HG03342 (cell line): ENCODE data around the gene RALGPS1.
"Not testable (repeated sequence)": the region's sequence is repeated elsewhere in the genome, so short reads cannot be mapped to it uniquely, and the experiment has no call there.

Source experiments
- ATAC-seq: cut with Tn5 transposase; IDR thresholded peaks from one replicate; pipeline ENCODE4 v1.9.1; 2021; ENCODE audit warnings: mild to moderate bottlenecking, moderate library complexity; ENCODE audit not compliant: unreplicated experiment

RALGPS1 gene

DNA sequence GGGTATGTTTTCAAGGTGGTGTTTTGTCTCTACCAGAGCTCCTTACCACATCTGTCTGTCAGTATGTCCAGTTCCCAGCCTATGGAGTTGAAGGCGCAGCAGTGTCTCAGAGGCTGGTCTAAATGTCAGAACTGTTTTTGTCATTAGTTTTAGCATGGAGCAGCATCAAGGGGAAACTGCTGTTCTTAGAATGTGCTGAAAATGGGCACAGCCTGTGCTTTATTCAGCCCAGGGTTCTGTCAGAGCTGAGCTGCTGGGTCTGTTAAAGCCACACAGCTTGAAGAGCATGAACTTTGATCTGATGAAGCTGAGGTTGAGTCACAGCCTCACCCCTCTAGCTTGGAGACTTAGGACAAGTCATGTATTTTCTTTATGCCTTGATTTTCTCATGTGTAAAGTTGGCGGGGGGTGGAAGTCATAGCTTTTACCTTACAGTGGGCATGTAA lies 71.9 kb downstream of the RALGPS1 start:
- ATAC-seq = no peak

DNA sequence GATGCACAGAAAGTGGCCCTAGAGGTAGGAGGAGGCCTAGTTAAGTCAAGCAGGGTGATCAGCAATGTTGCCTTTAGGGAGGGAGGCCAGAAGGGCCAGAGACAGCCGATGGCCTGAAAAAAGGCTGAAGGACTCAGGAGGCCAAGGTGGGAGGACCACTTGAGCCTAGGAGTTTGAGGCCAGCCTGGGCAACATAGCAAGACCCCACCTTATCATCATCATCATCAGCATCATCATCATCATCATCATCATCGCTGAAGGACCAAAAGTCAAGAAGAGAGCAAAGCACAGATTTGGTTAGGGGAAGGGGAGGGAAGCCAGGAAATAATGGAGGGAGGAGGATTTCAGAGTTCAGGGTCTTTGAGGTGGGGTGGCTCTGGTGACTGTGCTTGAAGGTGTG lies 74.3 kb downstream of the RALGPS1 start:
- no peak for ATAC-seq

DNA sequence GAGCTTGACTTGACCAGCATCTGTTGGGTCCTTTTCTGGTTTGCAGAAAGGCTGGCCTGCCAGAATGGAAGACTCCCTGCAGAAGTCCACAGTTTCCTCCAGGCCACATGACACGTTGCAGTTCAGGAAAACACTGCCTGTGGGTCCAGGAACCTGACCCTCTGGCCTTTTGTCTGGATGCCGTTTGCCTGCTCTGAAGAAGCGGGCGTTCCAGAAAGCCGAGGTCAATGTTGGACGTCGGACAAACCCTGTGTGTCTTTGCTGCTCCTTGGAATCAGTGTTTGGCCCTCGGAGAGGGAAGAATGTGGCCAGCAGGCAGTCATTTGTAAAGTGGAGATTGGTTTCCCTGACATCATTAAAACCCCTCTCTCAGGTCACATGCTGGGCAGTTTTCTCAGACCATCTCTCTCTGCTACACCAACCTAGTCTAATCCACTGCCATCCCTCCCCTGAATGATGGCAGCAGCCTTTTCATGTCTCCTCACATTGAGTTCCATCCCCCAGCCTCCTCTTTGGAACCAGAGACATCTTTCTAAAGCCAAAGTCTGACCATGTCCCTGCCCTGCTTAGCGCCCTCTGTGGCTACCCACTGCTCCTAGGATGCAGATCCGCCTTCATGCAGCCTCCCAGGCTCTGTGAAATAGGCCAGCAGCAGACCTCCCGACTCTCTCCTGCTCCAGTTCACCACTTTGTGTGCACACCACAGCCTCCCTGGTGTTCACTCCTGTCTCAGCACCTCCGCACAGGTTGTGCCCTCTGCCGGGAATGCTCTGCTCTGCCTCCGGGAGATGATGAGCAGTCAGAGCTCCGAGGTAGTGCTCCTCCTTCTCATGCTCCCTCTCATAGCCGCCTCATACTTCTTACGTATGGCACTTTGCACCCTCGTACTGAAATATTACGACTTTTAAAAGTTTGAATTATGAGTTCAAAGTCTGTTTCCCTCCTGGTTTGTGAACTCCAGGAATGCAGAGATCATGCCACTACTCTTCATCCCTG lies 75.6 kb downstream of the RALGPS1 start:
- ATAC-seq = no peak

DNA sequence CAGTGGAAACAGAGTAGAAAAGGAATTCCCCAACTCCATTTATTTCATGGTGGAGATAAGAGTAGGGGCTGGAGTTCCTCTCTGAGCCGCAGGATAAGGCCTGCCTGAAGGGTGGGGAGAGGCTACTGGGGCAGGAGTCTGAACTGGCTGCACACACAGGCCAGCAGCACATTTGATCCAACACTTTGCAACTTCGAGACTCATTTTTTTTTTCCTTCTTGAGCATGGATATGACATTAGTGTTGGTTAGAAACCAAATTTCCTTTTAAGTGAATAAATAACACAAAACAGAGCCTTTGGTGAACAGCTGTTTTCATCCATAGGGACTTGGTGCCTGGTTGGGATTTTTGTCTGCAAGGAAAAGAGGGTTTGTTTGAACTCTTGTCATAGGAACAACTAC lies 76.6 kb downstream of the RALGPS1 start:
- no peak for ATAC-seq

DNA sequence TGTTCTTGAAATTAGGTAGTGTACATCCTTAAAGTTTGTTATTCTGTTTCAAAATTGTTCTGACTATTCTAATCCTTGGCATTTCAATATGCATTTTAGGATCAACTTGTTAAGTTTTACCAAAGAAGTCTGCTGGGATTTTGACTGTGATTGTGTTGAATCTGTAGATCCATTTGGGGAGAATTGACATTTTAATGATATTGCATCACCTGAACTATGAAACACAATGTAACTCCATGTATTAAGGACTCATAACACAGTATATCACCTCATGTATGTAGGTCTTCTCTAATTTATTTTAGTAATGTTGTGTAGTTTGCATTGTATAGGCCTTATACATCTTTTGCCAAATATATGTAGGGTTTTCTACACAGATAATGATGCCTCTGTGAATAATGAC lies 77.8 kb downstream of the RALGPS1 start:
- no peak for ATAC-seq

DNA sequence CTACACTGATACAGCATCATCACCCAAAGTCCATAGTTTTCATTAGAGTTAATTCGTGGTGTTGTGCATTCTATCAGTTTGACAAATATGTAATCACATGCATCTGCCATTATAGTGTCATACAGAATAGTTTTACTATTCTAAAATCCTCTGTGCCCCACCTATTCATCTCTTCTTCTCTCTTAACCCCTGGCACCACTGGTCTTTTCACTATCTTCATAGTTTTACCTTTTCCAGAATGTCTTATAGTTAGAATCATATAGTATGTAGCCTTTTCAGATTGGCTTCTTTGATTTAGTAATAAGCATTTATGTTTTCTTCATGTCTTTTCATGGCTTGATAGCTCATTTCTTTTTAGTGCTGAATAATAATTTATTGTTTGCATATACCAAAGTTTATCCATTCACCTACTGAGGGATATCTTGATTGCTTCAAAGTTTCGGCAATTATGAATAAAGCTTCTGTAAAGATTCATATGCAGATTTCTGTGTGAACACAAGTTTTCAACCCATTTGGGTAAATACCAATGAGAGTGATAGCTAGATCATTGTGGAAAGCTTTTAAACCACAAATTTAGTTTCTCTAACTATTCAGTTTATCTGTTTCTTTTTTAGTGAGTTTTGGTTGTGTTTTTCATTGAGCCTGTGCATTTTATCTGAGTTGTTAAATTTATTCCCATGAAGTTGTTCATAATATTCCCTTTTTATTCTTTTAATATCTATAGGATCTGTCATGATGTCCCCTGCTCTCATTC lies 84.9 kb downstream of the RALGPS1 start:
- ATAC-seq = no peak

DNA sequence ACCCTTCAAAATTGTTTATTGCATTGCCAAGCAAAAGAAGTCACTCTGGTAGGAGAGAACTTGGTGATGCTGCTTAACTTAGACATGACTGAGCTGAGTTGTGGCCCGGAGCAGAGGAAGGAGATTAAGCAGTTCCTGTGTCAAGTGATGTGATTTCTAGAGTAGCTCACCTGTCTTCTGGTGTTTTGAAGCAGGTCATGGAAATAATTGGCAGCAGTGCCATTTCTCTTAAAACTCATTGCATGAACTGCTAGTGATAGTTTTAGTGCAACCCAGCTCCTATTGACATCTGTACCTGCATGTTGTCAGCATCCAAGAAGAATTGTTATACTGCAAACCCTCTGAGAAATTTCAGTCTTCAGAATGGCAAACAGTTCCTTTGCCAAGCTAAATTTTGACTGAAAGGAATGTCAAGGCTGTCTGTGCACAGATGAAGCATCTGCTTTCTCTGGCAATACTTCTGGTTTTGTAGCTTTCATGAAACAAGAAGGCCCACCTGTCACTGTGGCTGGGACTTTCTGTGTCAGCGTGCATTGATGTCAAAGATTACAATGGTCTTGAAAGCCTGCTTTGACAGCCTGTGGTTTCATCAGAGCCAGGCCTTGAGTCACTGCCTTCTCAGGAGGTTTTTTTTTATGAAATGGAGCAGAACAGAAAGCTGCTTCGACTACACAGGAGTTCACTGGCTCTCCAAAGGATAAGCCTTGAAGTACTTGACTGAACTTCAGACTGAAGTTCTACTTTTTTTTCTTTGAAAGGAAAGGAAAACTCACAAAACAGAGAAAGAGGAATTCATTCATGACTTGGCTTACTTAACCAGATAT lies 90.6 kb downstream of the RALGPS1 start:
- peak; percentile 89 for ATAC-seq

DNA sequence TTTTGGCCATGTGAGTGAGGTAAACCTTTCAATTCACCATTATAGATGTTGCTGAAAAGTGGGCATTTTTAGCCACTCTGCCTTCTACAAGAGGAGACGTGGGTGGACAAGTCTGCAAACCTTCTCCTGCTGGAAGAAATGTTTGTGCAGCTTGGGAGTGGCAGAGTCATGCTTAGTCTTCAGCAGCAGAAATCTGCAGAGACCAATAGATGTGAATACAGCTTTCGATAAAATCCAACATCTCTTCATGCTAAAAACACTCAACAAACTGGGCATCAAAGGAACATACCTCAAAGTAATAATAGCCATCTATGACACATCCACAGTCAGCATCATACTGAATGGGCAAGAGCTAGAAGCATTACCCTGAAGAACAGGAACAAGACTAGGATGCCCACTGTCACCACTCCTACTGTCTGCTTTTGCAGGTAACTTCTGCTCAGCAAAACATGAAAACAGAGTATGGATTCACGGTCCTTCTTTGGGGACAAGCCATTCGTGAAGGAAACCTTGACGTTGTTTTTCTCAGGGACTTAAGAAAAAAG lies 91.3 kb downstream of the RALGPS1 start:
- peak; percentile 22 for ATAC-seq

DNA sequence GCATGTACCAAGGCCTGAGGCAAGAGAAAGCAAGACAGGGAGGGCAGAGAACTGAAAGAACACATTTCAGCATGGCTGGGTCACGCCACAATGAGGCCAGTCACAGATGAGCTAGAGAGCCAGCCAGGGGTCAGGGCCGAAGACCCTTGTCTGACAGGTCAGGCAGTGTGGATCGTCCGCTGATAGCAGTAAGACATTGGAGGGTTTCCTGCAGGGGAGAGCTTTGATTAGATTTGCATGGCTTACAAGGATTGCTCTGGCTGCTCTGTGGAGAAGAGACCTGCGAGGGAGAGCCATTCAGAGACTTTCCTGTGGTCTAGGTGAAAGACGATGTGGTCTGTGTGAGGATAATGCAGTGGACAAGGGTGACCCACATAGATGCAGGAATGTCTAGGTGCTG lies 93.1 kb downstream of the RALGPS1 start:
- no peak for ATAC-seq

DNA sequence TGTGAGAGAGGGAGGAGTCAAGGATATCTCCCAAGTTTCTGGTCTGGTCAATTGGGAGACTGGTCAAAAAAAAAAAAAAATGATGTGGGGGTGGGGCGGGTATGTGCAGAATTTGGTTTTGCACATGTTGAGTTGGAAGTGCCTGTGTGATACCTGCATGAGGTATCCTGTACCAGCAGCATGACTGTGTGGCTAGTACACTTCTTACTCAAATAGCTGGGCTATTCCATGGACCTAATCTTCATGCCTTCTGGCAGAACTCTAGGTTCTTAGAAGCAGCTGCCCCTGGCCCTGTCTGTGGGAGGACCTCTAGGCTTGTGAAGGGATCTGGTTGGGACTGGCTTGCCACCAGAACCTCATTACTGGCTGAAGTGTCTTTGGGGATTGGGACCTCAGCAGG lies 93.5 kb downstream of the RALGPS1 start:
- no peak for ATAC-seq

DNA sequence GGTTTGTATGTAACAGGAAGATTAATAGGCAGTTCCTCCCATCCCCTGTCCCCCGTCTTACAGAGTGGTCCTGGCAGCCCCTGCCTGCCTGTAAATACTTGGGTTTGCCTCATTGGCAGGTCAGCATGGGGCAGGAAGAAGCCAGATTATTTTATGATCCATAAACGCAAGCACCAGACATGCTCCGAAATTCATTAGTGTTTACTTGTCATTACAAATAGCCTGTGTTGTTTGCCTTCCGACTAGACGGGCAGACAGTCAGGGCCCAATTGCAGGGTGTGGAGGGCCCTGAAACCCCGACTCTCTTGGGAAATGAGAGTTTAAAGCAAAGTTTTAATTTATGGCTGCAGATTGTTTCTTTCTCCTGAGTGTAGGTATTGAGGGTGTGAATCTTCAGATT lies 97.2 kb downstream of the RALGPS1 start:
- ATAC-seq = no peak

DNA sequence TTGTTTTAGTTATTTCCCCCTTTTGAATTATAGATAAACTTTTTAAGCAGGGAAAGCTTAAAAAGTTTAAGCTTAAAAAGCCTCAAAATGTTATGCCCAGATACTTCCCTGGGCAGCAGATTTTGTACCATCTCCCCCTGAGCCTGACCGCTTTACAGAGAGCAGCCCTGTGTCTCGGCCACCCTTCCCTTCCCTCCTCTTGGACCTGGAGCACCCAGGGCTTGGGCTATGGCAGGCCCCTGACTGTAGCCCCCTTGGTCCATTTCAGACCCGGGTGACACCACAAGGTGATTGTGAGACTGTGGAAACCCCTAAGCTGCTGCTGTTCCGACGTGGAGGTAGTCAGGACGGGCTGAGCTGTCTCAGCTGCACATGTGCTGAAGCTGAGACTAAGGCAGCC lies 97.7 kb downstream of the RALGPS1 start:
- ATAC-seq = no peak

DNA sequence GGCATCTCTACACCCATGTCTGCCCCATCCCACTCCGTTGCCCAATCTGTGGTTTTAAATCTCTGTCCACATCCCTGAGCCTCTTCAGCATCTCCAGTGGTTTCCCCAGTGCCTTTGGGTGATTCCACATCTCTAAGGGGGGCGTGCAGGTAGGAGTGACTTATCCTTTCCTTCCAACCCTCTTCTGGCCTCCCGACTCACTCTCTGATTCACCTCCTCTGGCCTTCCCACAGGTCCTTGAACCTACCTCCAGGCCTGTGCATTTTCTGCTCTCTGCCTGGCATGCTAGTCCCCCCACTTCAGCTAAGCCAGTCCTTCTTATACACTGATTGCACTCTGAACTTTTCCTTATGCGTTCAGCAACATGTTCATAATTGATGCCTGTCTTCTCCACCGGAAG lies 99.0 kb downstream of the RALGPS1 start:
- no peak for ATAC-seq

DNA sequence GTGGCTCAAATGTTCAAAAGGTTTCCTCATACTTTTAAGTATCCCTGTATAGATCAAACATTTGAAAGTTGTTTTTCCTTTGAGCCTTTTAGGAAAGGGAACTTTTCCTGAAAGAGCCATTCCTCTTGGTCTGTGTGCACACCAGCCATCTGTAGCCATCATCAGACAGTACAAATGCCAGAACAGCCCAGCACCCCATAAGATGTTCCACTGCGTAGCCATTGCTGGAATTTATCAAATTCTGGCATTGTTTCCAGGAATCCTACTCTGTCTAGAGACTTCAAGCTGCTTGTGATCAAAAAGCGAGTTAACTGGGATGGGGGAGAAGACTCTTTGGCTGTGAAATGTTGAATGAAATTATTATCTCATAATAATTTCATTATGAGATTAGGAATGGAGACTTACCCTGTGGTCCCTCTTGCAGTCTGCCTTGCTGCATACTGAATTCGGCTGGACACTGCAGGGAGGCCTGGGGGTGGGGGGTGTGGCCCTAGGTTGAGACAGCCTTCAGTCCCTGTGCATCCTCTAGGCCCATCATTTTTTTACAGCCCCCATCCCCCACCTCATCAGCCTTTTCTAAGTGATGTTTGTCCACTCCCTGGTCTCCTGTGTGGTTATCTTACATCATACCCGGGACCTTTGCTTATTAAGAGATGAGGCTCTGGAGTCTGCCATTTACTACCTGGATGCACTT lies 99.8 kb downstream of the RALGPS1 start:
- ATAC-seq = no peak

DNA sequence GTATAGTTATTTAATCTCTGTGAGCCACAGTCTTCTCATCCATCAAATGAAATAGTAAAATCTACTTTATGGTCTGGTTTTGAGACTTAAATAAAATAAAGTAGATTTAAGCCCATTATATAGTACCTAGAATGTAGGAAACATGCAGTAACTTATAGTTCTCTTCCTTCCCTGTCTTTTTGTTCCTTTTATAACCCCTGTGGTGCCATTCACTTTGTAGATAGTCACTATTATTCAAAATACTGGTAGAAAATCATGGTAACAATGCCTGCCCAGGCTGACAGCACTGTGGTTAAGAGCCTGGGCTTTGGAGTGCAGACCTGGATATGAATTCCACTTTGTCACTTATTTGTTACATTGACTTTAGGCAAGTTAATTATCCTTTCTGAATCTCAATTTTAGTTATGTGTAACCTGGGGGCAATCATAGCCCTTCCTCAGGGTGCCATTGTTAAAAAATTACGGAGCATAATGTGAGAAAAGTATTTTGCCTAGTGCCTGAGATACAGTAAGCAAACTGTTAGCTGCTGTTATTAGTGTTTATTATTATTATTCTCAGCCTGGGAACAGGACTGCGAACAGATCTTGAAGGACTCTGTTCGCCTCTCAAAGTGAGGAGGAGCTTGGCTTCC lies 100.4 kb downstream of the RALGPS1 start:
- ATAC-seq = no peak

DNA sequence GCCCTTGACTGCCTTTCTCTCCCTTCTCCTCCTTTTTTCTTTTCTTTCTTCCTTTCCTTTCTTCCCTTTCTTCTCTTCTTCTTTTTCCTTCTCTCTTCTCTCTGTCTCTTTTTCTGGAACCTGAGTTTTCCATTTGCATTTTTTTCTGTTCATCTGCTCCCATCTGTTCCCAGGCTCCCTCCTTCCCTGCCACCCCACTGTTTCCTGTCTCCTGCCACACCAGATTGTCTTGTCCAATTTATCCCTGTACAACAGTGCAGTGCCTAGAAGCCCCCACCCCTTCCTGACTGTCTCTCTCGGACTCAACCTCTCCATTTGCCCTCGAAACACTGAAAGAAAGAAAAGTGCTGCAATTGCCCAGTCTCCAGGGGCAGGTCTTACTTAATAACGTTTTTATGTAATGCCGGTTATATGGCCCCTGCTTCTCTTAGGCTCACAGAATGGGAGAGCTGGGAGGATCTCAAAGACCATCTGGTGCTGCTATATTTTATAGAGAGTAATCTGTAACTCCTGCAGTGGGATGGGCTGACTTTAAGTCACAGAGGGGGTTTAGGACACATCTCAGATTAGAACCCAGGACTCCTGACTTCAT lies 101.4 kb downstream of the RALGPS1 start:
- no peak for ATAC-seq

DNA sequence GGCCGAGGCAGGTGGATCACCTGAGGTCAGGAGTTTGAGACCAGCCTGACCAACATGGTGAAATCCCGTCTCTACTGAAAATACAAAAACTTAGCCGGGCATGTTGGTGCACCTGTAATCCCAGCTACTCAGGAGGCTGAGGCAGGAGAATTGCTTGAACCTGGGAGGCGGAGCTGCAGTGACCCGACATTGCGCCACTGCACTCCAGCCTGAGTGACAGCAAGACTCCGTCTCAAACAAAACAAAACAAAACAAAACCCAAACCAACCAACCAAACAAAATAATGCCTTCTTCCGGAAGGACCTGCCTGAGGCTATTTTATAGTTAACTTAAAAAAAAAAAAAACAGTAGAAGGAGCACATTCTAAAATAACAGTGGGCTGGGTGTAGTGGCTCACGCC lies 103.4 kb downstream of the RALGPS1 start:
- not testable (repeated sequence) for ATAC-seq

DNA sequence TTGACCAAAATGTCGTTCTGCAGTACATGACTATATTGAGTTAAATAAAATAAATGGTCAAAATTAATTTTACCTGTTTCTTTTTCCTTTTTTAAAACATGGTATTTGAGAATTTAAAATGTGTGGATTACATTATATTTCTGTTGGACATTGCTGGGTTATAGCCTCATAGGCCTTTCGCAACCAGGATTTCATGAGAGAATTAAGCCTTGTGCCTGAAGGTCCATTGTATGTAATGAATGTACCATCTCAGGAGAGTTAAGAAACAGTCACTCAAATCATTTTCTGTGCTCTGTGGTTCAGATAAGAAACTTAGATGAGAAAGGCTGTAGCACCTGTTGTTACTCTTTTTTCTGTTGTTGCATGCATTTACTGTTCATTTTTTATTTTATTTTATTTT lies 104.4 kb downstream of the RALGPS1 start:
- no peak for ATAC-seq

DNA sequence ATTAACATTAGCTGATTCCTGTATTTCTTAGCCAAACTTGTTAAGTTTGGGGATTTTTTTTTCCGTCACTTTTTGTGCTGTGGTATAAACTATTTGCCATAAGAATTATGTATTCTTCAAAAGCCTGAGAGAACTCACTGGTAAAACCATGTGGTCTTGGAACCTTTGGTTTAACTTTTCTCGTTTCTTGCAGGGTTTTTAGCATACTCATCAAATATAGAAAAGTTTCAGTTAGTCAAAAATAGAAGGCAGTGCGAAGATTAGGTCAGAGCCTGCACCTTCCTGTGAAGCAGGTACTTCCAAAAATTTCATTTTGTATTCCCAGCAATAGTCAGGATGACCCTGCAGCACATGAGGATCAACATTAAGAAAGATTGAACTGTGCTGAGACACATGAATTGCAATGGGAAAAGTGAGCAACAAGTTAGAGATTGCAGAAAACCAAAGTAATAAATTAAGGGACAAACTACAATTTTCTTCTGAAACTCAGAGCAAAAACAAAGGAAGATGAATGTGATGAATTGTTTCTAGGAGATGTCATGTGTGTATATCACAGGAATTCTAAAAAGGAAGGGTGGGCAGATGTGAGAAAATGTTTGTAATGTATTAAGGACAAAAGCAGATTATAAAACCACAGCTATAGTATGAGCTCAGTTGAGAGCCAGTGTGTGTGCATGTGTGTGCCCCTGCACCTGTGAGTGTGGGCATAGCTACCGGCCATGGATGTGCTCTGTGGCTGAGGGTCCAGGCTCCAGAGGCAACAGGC lies 105.6 kb downstream of the RALGPS1 start:
- no peak for ATAC-seq
